VCaP (cell line): Measurements from ENCODE around the gene GDF11.
A peak's percentile ranks its signal among the peaks of the same experiment; 100 is the strongest.

Source experiments
- H3K27ac ChIP-seq: fragments of 450-650 bp; 2 replicates; pipeline ENCODE4 v1.5.1; 2017
- TF ChIP-seq, protein P1 (sequence below): fragments of 450-650 bp; conservative IDR thresholded peaks from 2 replicates; pipeline ENCODE4 v1.5.1; 2017; ENCODE audit warnings: mild to moderate bottlenecking, moderate library complexity

Gene GDF11

DNA sequence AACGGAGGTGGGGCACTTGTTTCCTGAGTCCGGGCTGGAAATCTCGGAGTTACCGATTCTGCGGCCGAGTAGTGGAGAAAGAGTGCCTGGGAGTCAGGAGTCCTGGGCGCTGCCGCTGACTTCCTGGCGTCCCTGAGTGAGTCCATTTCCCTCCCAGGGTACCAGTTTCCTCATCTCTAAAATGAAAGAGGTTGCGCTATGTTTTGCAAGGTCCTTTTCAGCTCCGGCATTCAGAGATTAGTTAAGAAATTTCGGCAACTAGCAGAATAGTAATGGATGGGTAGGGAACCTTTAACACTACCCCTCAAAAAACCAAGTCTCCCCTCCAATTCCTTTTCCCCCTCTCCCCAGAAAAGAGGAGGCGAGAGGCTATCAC is 26.4 kb upstream of the GDF11 start:
- TF ChIP-seq, protein P1, sequence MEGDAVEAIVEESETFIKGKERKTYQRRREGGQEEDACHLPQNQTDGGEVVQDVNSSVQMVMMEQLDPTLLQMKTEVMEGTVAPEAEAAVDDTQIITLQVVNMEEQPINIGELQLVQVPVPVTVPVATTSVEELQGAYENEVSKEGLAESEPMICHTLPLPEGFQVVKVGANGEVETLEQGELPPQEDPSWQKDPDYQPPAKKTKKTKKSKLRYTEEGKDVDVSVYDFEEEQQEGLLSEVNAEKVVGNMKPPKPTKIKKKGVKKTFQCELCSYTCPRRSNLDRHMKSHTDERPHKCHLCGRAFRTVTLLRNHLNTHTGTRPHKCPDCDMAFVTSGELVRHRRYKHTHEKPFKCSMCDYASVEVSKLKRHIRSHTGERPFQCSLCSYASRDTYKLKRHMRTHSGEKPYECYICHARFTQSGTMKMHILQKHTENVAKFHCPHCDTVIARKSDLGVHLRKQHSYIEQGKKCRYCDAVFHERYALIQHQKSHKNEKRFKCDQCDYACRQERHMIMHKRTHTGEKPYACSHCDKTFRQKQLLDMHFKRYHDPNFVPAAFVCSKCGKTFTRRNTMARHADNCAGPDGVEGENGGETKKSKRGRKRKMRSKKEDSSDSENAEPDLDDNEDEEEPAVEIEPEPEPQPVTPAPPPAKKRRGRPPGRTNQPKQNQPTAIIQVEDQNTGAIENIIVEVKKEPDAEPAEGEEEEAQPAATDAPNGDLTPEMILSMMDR: no peak
- H3K27ac ChIP-seq: peak overlapping the region; percentile 87

GRCh38 chr12:55717011-55718007 is 25.6 kb upstream of the GDF11 start:
- peak overlapping the region; percentile 87 for H3K27ac ChIP-seq
- TF ChIP-seq, protein P1: no peak

GRCh38 chr12:55718015-55718414 is 24.9 kb upstream of the GDF11 start:
- no peak overlapping the region for H3K27ac ChIP-seq
- TF ChIP-seq, protein P1: no peak

DNA sequence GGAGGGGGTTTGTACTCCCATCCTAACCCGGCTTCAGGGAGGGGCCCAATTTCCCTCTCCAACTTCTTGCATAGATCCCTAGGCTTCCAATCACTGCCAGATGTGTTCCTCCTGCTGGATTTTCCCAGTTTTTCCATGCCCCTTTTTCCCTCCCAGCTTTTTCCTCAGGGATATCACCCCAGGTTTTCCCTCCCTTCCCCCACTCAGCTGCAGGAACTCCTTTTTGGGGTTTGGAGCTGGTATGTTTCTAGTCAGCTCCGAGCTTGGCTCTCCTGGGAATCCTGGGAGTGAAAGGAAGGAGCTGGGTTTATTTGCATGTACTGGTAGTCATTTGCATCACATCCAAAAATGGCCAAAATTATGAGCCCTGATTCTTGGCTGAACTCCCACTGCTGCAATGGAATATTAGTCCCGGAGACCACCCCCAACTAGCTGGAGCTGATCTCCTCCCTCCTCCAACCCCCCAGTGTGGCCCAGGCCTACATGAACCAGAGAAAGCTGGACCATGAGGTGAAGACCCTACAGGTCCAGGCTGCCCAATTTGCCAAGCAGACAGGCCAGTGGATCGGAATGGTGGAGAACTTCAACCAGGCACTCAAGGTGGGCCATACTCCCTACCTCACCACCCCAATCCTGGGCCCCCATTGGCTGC is 24.2 kb upstream of the GDF11 start:
- TF ChIP-seq, protein P1: no peak
- no peak overlapping the region for H3K27ac ChIP-seq

DNA sequence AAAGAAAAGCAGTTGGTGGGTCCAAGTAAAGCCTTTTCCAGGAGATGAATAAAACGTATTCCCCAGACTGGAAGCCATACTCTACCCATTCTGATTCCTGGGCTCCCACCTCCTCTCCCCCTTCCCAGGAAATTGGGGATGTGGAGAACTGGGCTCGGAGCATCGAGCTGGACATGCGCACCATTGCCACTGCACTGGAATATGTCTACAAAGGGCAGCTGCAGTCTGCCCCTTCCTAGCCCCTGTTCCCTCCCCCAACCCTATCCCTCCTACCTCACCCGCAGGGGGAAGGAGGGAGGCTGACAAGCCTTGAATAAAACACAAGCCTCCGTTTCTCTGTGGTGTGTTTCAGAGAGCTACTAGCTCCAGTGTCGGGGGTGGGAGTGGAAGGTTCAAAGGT is 23.6 kb upstream of the GDF11 start:
- TF ChIP-seq, protein P1: no peak
- H3K27ac ChIP-seq: no peak overlapping the region

DNA sequence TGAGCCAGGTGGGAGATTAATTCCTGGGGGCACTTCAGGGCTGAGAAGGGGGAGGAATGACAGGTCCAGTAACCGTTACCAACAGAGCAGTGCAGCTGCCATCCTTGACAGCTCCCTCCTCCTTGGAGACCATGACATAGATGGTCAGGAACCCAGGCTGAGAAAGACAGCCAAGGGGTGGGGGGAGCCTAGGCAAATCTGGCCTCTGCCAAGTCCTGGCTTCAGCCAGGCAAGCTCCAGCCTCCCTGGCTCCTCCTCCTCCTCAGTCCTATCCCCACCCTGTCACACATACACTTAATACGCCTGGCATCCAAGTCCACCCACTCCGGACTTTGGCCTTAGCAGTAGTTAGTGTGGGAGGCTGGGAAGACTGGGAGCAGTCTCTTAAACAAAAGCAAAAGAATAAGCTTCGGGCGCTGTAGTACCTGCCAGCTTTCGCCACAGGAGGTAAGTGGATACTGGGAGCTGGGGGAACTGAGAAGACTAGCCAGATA is 22.8 kb upstream of the GDF11 start, which contains the start of gene RDH5:
TSS of gene RDH5 (plus strand) at position 323 of the 494 bp plus-strand sequence. CDS start 792 bp downstream, outside the sequence.
- TF ChIP-seq, protein P1: no peak
- H3K27ac ChIP-seq: 0 out of 2 replicates have a peak within 1 kb of the TSS, but pooled peaks have one; percentile 8

GRCh38 chr12:55720894-55721444 is 22.0 kb upstream of the GDF11 start:
- TF ChIP-seq, protein P1: peak; percentile 79

More at GRCh38 chr12:55720894-55721444, 22.0 kb upstream of the GDF11 start:
- 0 out of 2 replicates have a peak overlapping the region, but pooled peaks have one; percentile 8 for H3K27ac ChIP-seq
